Left ventricle myocardium inferior (tissue), 1 donor: ENCODE measurements around the gene C10orf71. TPM values are rescaled to one million over a fixed set of nuclear protein-coding genes. Genes with fewer than 3 reads are reported as not detected.

Experiments
- DNase-seq: peaks from one replicate; pipeline ENCODE4 v3.0.0-alpha.2; 2020
- H3K27ac ChIP-seq: fragments of 200-600 bp; replicated peaks from 2 replicates; pipeline ENCODE4 v1.8.0; 2021
- H3K27me3 ChIP-seq: fragments of 200-600 bp; 2 replicates; pipeline ENCODE4 v1.8.0; 2021; ENCODE audit warnings: low read depth
- H3K36me3 ChIP-seq: fragments of 200-600 bp; 2 replicates; pipeline ENCODE4 v1.8.0; 2021
- H3K4me1 ChIP-seq: fragments of 200-600 bp; 2 replicates; pipeline ENCODE4 v1.8.0; 2021
- H3K4me3 ChIP-seq: fragments of 200-600 bp; 2 replicates; pipeline ENCODE4 v1.8.0; 2021; ENCODE audit warnings: mild to moderate bottlenecking, moderate library complexity
- H3K9me3 ChIP-seq: fragments of 200-600 bp; replicated peaks from 2 replicates; pipeline ENCODE4 v1.8.0; 2021
- intact Hi-C: fragments of 100-400 bp; cut with micrococcal nuclease; formaldehyde crosslinking; loops from one replicate; pipeline ENCODE4 v1.11.0; 2022
- total RNA-seq: library from RNA; stranded (reverse); fragmentation: NEBNext Ultra II Directional; extraction: Animal tissue kit (Norgen Biotek cat#: 25700); gene quantifications from one replicate; pipeline ENCODE4 v1.2.1, GENCODE V29; 2021
- TF ChIP-seq, protein P1 (sequence below): fragments of 200-600 bp; IDR thresholded peaks from 2 replicates; pipeline ENCODE4 v1.8.0; 2021; ENCODE audit warnings: antibody characterized with exemption, mild to moderate bottlenecking, borderline replicate concordance
- donor health status: DM: no; HTN: yes; CAD: no; lungs with severe emphysema.

The C10orf71 gene
- total RNA-seq, 1 donor from 2014 or later, result 136 TPM

DNA sequence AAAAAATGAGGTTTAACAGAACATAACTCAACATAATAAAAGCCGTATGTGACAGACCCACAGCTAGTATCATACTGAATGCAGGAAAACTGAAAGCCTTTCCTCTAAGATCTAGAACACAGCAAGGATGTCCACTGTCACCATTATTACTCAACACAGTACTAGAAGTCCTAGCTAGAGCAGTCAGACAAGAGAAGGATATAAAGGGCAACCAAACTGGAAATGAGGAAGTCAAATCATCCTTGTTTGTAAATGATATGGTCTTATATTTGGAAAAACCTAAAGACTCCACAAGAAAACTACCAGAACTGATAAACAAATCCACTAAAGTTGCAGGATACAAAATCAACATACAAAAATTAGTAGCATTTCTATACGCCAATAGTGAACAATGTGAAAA, 45.9 kb downstream of the C10orf71 start:
- no peak for DNase-seq
- H3K4me1 ChIP-seq, result no peaks in the 10 kb centered on the region
- no peak overlapping the region for H3K27ac ChIP-seq
- TF ChIP-seq, protein P1, sequence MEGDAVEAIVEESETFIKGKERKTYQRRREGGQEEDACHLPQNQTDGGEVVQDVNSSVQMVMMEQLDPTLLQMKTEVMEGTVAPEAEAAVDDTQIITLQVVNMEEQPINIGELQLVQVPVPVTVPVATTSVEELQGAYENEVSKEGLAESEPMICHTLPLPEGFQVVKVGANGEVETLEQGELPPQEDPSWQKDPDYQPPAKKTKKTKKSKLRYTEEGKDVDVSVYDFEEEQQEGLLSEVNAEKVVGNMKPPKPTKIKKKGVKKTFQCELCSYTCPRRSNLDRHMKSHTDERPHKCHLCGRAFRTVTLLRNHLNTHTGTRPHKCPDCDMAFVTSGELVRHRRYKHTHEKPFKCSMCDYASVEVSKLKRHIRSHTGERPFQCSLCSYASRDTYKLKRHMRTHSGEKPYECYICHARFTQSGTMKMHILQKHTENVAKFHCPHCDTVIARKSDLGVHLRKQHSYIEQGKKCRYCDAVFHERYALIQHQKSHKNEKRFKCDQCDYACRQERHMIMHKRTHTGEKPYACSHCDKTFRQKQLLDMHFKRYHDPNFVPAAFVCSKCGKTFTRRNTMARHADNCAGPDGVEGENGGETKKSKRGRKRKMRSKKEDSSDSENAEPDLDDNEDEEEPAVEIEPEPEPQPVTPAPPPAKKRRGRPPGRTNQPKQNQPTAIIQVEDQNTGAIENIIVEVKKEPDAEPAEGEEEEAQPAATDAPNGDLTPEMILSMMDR, result no peak
- no peaks in the 10 kb centered on the region for H3K27me3 ChIP-seq
- H3K4me3 ChIP-seq, result no peak overlapping the region
- H3K36me3 ChIP-seq, result no peaks in the 10 kb centered on the region
- intact Hi-C loops, result no loop called here
- H3K9me3 ChIP-seq, result peaks cover 5% of the 10 kb centered on the region

DNA sequence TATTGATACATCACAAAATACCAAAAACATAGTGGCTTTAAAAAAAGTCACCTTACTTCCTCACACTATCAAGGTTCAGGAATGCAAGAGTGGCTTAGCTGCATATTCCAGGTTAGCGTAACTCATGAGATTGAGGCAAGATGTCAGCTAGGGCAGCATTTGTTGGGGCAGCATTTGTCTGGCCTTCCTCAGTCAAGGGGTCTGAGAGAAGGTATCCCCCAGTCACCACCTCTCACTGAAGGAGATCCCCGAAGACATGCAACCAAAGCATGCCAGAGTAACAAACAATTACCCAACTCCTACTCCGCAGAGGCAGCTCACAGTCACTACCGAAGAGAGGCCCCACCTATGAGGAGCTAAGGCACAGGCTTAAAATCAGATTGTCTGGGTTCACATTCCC, 48.4 kb downstream of the C10orf71 start:
- no peaks in the 10 kb centered on the region for H3K36me3 ChIP-seq
- intact Hi-C loops, result no loop called here
- H3K27me3 ChIP-seq, result no peaks in the 10 kb centered on the region
- no peak overlapping the region for H3K4me3 ChIP-seq
- peaks cover 14% of the 10 kb centered on the region for H3K9me3 ChIP-seq
- H3K27ac ChIP-seq, result no peak overlapping the region
- TF ChIP-seq, protein P1, result no peak
- DNase-seq, result no peak
- H3K4me1 ChIP-seq, result no peaks in the 10 kb centered on the region

DNA sequence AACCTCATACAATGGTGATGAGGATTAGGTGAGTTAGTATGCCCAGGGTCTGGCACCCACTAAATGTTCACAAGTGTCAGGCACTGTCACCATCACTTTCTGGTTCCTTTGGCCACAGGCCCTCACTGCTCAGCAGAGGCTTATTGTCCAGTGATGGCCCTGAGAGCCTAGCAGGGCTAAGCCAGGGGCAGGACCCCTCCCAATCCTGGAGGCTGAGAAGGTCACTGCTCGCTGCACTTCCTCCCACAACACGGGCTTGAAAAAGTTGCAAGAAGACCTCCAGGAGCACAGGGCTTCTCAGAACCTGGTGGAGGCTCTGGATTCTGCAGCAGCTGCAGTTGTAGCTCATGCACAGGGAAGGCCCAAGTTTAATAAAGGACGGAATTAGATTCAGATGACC, 48.9 kb downstream of the C10orf71 start:
- H3K27me3 ChIP-seq, result no peaks in the 10 kb centered on the region
- intact Hi-C loops, result no loop called here
- no peaks in the 10 kb centered on the region for H3K36me3 ChIP-seq
- no peak overlapping the region for H3K27ac ChIP-seq
- TF ChIP-seq, protein P1, result no peak
- H3K9me3 ChIP-seq, result peaks cover 14% of the 10 kb centered on the region
- DNase-seq, result no peak
- H3K4me3 ChIP-seq, result no peak overlapping the region
- no peaks in the 10 kb centered on the region for H3K4me1 ChIP-seq

DNA sequence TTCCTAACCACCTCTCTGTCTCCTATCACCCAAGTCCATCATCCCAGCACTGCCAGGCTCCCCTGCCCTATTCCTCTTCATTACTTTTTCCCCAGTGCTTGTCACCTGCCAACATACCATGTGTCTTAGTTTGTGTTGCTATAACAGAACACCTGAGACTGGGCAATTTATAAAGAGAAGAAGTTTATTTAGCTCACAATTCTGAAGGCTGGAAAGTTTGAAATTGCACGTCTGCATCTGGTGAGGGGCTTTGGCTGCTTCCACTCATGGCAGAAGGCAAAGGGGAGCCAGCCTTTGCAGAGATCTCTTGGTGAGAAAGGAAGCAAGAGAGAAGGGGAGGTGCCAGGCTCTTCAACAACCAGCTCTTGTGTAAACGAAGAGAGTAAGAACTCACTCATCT, 49.6 kb downstream of the C10orf71 start:
- intact Hi-C loops, result no loop called here
- TF ChIP-seq, protein P1, result no peak
- DNase-seq, result no peak
- H3K9me3 ChIP-seq, result peaks cover 14% of the 10 kb centered on the region
- no peak overlapping the region for H3K27ac ChIP-seq
- H3K4me1 ChIP-seq, result no peaks in the 10 kb centered on the region
- no peak overlapping the region for H3K4me3 ChIP-seq
- H3K27me3 ChIP-seq, result no peaks in the 10 kb centered on the region
- no peaks in the 10 kb centered on the region for H3K36me3 ChIP-seq

DNA sequence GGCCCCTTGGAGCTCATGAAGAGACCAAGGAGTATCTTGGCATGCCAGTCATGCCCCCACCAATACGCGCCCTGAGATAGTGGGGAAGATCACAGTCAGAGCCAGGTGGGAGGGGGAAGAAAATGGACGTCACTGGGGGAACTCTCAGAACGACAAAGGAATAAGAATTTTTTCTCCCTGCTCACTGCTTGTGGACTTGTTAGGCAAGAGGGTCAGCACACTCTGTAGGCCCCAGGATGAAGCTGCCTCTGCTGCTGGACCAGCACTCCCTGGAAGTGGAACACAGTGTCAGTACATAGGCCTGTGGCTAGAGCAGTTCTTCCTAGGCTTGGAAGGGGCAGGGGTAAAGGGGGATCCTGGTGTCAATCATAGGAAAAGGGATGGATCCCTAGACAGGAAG, 50.4 kb downstream of the C10orf71 start:
- H3K4me3 ChIP-seq, result no peak overlapping the region
- no peak for DNase-seq
- intact Hi-C loops, result no loop called here
- TF ChIP-seq, protein P1, result no peak
- no peaks in the 10 kb centered on the region for H3K4me1 ChIP-seq
- no peaks in the 10 kb centered on the region for H3K27me3 ChIP-seq
- H3K27ac ChIP-seq, result no peak overlapping the region
- H3K36me3 ChIP-seq, result no peaks in the 10 kb centered on the region
- peaks cover 14% of the 10 kb centered on the region for H3K9me3 ChIP-seq

DNA sequence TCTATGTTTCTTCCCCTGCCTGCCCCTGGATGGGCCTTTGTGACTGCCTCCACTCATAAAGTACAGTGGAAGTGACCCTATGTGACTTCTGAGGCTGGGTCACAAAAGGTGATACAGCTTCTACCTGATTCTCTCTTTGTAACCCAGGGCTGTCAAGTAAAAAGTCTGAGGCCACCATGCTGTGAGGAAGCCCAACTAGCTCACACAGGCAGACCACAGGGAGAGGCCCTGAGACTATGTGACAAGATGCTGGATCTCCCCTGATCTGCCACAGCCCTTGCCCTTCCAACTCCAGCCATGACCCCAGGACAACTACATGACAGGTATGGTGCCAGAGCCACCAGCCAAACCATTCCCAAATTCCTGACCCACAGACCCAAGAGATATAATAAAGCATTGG, 51.2 kb downstream of the C10orf71 start:
- H3K27ac ChIP-seq, result no peak overlapping the region
- intact Hi-C loops, result no loop called here
- DNase-seq, result no peak
- TF ChIP-seq, protein P1, result no peak
- H3K27me3 ChIP-seq, result no peaks in the 10 kb centered on the region
- H3K4me3 ChIP-seq, result no peak overlapping the region
- no peaks in the 10 kb centered on the region for H3K36me3 ChIP-seq
- H3K4me1 ChIP-seq, result no peaks in the 10 kb centered on the region
- peaks cover 14% of the 10 kb centered on the region for H3K9me3 ChIP-seq
